Esophagus squamous epithelium (tissue), 5 donors: ENCODE results near the gene PLXND1. TPM values are rescaled to one million over a fixed set of nuclear protein-coding genes. Genes with fewer than 3 reads are reported as not detected.
A peak's percentile ranks its signal among the peaks of the same experiment; 100 is the strongest.

ENCODE experiments used
- DNase-seq: peaks from one replicate; lab custom pipeline; 2025; lab: John Stamatoyannopoulos, UW
- H3K27ac ChIP-seq, 4 donors: fragments of 200-600 bp; sonication (generic); one replicate each; pipeline ENCODE4 v1.5.1; 2016 to 2019; ENCODE audit warnings: mild to moderate bottlenecking in 1 of 4
- H3K27me3 ChIP-seq, 4 donors: fragments of 200-600 bp; sonication (generic); 1 replicate in 3 of 4; 2 replicates in 1 of 4; pipeline versions ENCODE4 v1.5.1 to v1.6.0; 2017 to 2021; ENCODE audit warnings: antibody characterized with exemption in 1 of 4
- H3K36me3 ChIP-seq, 3 donors: fragments of 200-600 bp; sonication (generic); one replicate each; pipeline ENCODE4 v1.5.1; 2016 to 2019
- H3K4me1 ChIP-seq, 3 donors: fragments of 200-600 bp; sonication (generic); one replicate each; pipeline ENCODE4 v1.5.1; 2017 to 2019
- H3K4me3 ChIP-seq, 4 donors: fragments of 200-600 bp; sonication (generic); 1 replicate in 3 of 4; 2 replicates in 1 of 4; pipeline ENCODE4 v1.5.1; 2016 to 2019; ENCODE audit warnings: mild to moderate bottlenecking in 2 of 4, moderate library complexity in 1 of 4
- H3K9me3 ChIP-seq, 3 donors: fragments of 200-600 bp; sonication (generic); one replicate each; pipeline ENCODE4 v1.5.1; 2016 to 2019
- POLR2A ChIP-seq, 4 donors: fragments of 450-650 bp; IDR thresholded peaks; one replicate each; pipeline ENCODE4 v1.6.1; 2017; ENCODE audit warnings: antibody characterized with exemption in 4 of 4, mild to moderate bottlenecking in 4 of 4, moderate library complexity in 3 of 4
- WGBS, 2 donors: methylation state at CpG; one replicate each; pipeline ENCODE4 v1.1.5; 2018; 5-methylcytosine and 5-hydroxymethylcytosine counted together
- intact Hi-C: fragments of 100-400 bp; cut with DNase I; formaldehyde crosslinking; loops from one replicate; pipeline ENCODE4 v1.15.0; 2022
- total RNA-seq, 4 donors: library from RNA; depleted of rRNA; stranded (reverse); fragments of >200 nt; gene quantifications; one replicate each; pipeline ENCODE4 v1.1.0, GENCODE V29; 2016
- TF ChIP-seq, protein P1 (sequence below), 6 experiments: fragments of 450-650 bp in 4 of 6; fragments of 200-600 bp in 2 of 6; sonication (generic) in 2 of 6; IDR thresholded peaks; one replicate each; pipeline ENCODE4 v1.5.1; 2016 to 2019; ENCODE audit warnings: antibody characterized with exemption in 6 of 6, mild to moderate bottlenecking in 4 of 6, moderate library complexity in 4 of 6
- donor health status: DM: yes; HTN: yes; CAD: no.

PLXND1 gene
- total RNA-seq, 4 donors from 2014 or later, result 4.5 to 66.0 (median 24.4) TPM

DNA sequence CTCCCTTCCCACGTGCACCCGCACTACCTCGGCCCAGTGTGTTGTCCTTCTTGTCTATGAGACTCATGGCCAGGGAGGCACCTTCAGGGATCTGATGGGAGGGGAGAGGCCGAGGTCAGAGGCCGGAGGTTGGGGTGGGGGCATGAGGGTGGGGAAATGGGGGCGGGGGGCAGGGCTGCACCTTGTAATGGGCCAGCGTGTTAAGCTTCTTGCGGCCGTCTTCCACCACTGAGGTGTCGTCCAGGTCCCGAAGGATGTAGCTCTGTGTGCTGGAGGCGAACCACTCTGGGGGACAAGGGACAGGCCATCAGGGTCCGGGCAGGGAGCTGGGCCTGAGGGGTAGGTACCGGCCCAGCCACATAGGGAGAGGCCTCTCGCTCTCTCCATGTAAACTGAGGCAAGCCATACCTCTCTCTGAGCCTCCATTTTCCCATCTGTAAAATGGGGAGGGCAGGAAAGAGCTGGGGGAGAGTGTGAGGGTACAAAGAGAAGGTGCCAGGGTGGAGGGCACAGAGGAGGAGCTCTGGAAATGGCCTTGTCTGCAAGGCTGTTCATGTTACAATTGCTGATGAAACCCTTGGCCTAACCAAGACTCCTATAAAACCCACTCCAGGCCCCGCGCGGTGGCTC is 44.7 kb downstream of the PLXND1 start:
- DNase-seq, result no peak
- Histone ChIP-seq H3K4me1 (peaks cover 19 to 84% (median 38%) of the 10 kb centered on the region in 3 donors), H3K9me3 (no peaks in the 10 kb centered on the region), H3K27me3 (no peaks in the 10 kb centered on the region), H3K36me3 (peaks cover 0 to 77% (median 0%) of the 10 kb centered on the region in 3 donors), H3K4me3 (no peak overlapping the region), H3K27ac (peak overlapping the region in 3 of 4 donors; percentile 82 to 86 (median 85))
- TF ChIP-seq POLR2A (IDR thresholded peaks at IDR 0.05), result no peak
- TF ChIP-seq, protein P1, sequence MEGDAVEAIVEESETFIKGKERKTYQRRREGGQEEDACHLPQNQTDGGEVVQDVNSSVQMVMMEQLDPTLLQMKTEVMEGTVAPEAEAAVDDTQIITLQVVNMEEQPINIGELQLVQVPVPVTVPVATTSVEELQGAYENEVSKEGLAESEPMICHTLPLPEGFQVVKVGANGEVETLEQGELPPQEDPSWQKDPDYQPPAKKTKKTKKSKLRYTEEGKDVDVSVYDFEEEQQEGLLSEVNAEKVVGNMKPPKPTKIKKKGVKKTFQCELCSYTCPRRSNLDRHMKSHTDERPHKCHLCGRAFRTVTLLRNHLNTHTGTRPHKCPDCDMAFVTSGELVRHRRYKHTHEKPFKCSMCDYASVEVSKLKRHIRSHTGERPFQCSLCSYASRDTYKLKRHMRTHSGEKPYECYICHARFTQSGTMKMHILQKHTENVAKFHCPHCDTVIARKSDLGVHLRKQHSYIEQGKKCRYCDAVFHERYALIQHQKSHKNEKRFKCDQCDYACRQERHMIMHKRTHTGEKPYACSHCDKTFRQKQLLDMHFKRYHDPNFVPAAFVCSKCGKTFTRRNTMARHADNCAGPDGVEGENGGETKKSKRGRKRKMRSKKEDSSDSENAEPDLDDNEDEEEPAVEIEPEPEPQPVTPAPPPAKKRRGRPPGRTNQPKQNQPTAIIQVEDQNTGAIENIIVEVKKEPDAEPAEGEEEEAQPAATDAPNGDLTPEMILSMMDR (IDR thresholded peaks at IDR 0.05), result no peak
- intact Hi-C loops, result no loop called here
- WGBS, 2 donors, result 84 to 94% methylated on average over 3 to 6 of the region's 18 CpGs

DNA sequence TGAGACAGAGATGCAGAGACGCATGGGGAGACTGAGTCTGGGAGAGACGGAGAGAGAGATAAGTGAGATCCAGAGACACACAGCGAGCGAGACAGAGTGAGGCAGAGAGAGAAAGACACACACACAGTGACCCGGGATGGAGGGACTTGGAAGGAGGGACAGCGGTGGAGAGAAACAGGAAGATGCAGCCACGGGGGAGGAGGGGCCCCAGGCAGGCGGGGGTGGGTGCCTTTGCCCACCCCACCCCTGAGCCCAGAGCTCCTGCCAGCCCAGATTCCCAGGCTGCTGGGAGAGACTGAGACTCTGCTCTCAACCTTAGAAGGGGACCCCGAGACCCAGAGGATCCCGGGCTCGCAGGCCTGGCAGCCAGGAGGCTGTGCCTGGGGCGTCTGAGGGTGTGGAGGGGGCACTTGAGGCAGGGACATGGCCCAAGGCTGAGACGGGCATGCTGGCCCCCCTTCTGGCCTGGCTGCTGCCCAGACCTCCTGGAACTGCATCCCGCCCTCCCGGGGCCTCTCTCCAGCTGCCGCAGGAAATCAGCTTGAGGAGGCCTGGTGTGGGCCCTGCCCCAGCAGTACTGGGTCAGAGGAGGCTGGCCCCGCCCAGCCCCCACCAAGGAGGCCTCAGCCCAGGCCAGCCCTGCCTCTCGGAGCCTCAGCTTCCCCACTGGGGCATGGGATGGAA is 45.4 kb downstream of the PLXND1 start:
- 40 to 44% methylated on average over 8 to 11 of the region's 18 CpGs for WGBS, 2 donors
- Histone ChIP-seq H3K27me3 (no peaks in the 10 kb centered on the region), H3K36me3 (peaks cover 0 to 77% (median 0%) of the 10 kb centered on the region in 3 donors), H3K4me3 (peak overlapping the region in 1 of 4 donors; percentile 28), H3K9me3 (no peaks in the 10 kb centered on the region), H3K27ac (peak overlapping the region; percentile 61 to 86 (median 84)), H3K4me1 (peaks cover 19 to 86% (median 38%) of the 10 kb centered on the region in 3 donors)
- peak; percentile 2 for DNase-seq
- intact Hi-C loops, result no loop called here
- TF ChIP-seq, protein P1 (IDR thresholded peaks at IDR 0.05), result no peak
- no peak for TF ChIP-seq POLR2A (IDR thresholded peaks at IDR 0.05)

GRCh38 chr3:129560269-129560787 is 46.1 kb downstream of the PLXND1 start:
- 0% methylated on average over 1 to 3 of the region's 16 CpGs for WGBS, 2 donors
- Histone ChIP-seq H3K4me1 (peaks cover 19 to 90% (median 36%) of the 10 kb centered on the region in 3 donors), H3K27me3 (no peaks in the 10 kb centered on the region), H3K36me3 (peaks cover 0 to 75% (median 0%) of the 10 kb centered on the region in 3 donors), H3K9me3 (no peaks in the 10 kb centered on the region), H3K4me3 (no peak overlapping the region), H3K27ac (peak overlapping the region; percentile 61 to 86 (median 84))
- no peak for DNase-seq
- intact Hi-C loops, result no loop called here
- TF ChIP-seq, protein P1 (IDR thresholded peaks at IDR 0.05), result no peak
- no peak for TF ChIP-seq POLR2A (IDR thresholded peaks at IDR 0.05)

GRCh38 chr3:129559565-129560079 is 46.9 kb downstream of the PLXND1 start:
- peak overlapping the region in 3 of 4 donors; percentile 82 to 86 (median 85) for H3K27ac ChIP-seq
- no peaks in the 10 kb centered on the region for H3K27me3 ChIP-seq
- TF ChIP-seq, protein P1 (IDR thresholded peaks at IDR 0.05), result no peak
- TF ChIP-seq POLR2A (IDR thresholded peaks at IDR 0.05), result no peak
- 83 to 89% methylated on average over 11 to 12 of the region's 20 CpGs for WGBS, 2 donors
- H3K36me3 ChIP-seq, result peaks cover 0 to 68% (median 0%) of the 10 kb centered on the region in 3 donors
- H3K4me3 ChIP-seq, result no peak overlapping the region
- no peak for DNase-seq
- intact Hi-C loops, result no loop called here
- no peaks in the 10 kb centered on the region for H3K9me3 ChIP-seq
- H3K4me1 ChIP-seq, result peaks cover 19 to 90% (median 38%) of the 10 kb centered on the region in 3 donors
